IPS-20b (cell line): ENCODE results near the gene CDC45.
"Not testable (repeated sequence)": the region's sequence is repeated elsewhere in the genome, so short reads cannot be mapped to it uniquely, and the experiment has no call there.

Experiments used
- H3K27ac ChIP-seq: one replicate; pipeline ENCODE4 v1.5.1; 2013; ENCODE audit warnings: low read length
- H3K27me3 ChIP-seq: 2 replicates; pipeline ENCODE4 v1.6.1; 2013; ENCODE audit warnings: mild to moderate bottlenecking, low read length, inconsistent platforms; ENCODE audit not compliant: insufficient read depth
- H3K36me3 ChIP-seq: 2 replicates; pipeline ENCODE4 v1.6.1; 2013; ENCODE audit warnings: low read depth, mild to moderate bottlenecking, inconsistent platforms, low read length, moderate library complexity; ENCODE audit not compliant: insufficient read depth
- H3K4me1 ChIP-seq: 2 replicates; pipeline ENCODE4 v1.6.1; 2013; ENCODE audit warnings: mild to moderate bottlenecking, control low read depth, inconsistent platforms, low read length, moderate library complexity; ENCODE audit not compliant: insufficient read depth
- H3K4me3 ChIP-seq: 2 replicates; pipeline ENCODE4 v1.5.1; 2013; ENCODE audit warnings: mild to moderate bottlenecking, low read length, inconsistent platforms
- H3K9ac ChIP-seq: 2 replicates; pipeline ENCODE4 v1.6.1; 2013; ENCODE audit warnings: low read depth, mild to moderate bottlenecking, inconsistent platforms, low read length, moderate library complexity
- H3K9me3 ChIP-seq: 2 replicates; pipeline ENCODE4 v1.6.1; 2013; ENCODE audit warnings: mild to moderate bottlenecking, low read depth, low read length, inconsistent platforms; ENCODE audit not compliant: insufficient read depth

Gene CDC45

GRCh38 chr22:19479355-19480172 lies at the start of gene CDC45:
CDC45 (plus strand) TSS chr22:19479920; CDS start chr22:19479969, 49 bp downstream.
- H3K27ac ChIP-seq = peak within 1 kb of the TSS; percentile 99
- H3K4me1 ChIP-seq = no peaks in the 10 kb centered on the region
- H3K36me3 ChIP-seq = peaks cover 42% of the 10 kb centered on the region
- H3K9me3 ChIP-seq = no peaks in the 10 kb centered on the region
- H3K27me3 ChIP-seq = no peaks in the 10 kb centered on the region
- peak within 1 kb of the TSS; percentile 96 for H3K9ac ChIP-seq
- H3K4me3 ChIP-seq = peak within 1 kb of the TSS; percentile 83

- no peaks in the 10 kb centered on the region for H3K9me3 ChIP-seq
- H3K9ac ChIP-seq = peak overlapping the region; percentile 92
- H3K27me3 ChIP-seq = no peaks in the 10 kb centered on the region
- H3K4me1 ChIP-seq = peaks cover 8% of the 10 kb centered on the region; the same call in 1 of the 2 replicates
- H3K36me3 ChIP-seq = peaks cover 20% of the 10 kb centered on the region; the same call in 1 of the 2 replicates
- H3K4me3 ChIP-seq = peak overlapping the region; percentile 98
- no peak overlapping the region for H3K27ac ChIP-seq
Measured at GRCh38 chr22:19429950-19430889, 49.5 kb upstream of the CDC45 start.

- Histone ChIP-seq H3K9me3 (no peaks in the 10 kb centered on the region), H3K4me3 (peak overlapping the region; percentile 98), H3K9ac (peak overlapping the region; percentile 92), H3K4me1 (peaks cover 8% of the 10 kb centered on the region; the same call in 1 of the 2 replicates), H3K27me3 (no peaks in the 10 kb centered on the region), H3K27ac (peak overlapping the region; percentile 70), H3K36me3 (peaks cover 28% of the 10 kb centered on the region; the same call in 1 of the 2 replicates)
Measured at GRCh38 chr22:19430890-19431541, 48.7 kb upstream of the CDC45 start.

GRCh38 chr22:19431649-19432132 lies 48.0 kb upstream of the CDC45 start, which contains the start of gene HIRA:
HIRA (minus strand) TSS chr22:19431733; CDS start chr22:19431476, 257 bp downstream.
- peak within 1 kb of the TSS; percentile 94 for H3K9ac ChIP-seq
- H3K9me3 ChIP-seq = no peaks in the 10 kb centered on the region
- no peaks in the 10 kb centered on the region for H3K27me3 ChIP-seq
- peaks cover 31% of the 10 kb centered on the region; the same call in 1 of the 2 replicates for H3K36me3 ChIP-seq
- peak within 1 kb of the TSS; percentile 70 for H3K27ac ChIP-seq
- H3K4me3 ChIP-seq = peak within 1 kb of the TSS; percentile 98
- H3K4me1 ChIP-seq = peaks cover 8% of the 10 kb centered on the region; the same call in 1 of the 2 replicates

GRCh38 chr22:19432133-19432851 lies 47.4 kb upstream of the CDC45 start, which contains the start of gene MRPL40:
MRPL40 (plus strand) TSS chr22:19432545; CDS start chr22:19432555, 10 bp downstream.
- Histone ChIP-seq H3K4me1 (peaks cover 8% of the 10 kb centered on the region; the same call in 1 of the 2 replicates), H3K36me3 (peaks cover 32% of the 10 kb centered on the region; the same call in 1 of the 2 replicates), H3K9me3 (no peaks in the 10 kb centered on the region), H3K27ac (peak within 1 kb of the TSS; percentile 50), H3K4me3 (peak within 1 kb of the TSS; percentile 81), H3K9ac (peak within 1 kb of the TSS; percentile 94), H3K27me3 (no peaks in the 10 kb centered on the region)

- Histone ChIP-seq H3K9me3 (no peaks in the 10 kb centered on the region), H3K36me3 (peaks cover 23% of the 10 kb centered on the region; the same call in 1 of the 2 replicates)
Measured at GRCh38 chr22:19434401-19434800, 45.3 kb upstream of the CDC45 start.

GRCh38 chr22:19434829-19435580 lies 44.7 kb upstream of the CDC45 start:
- no peaks in the 10 kb centered on the region for H3K27me3 ChIP-seq
- H3K4me1 ChIP-seq = peaks cover 4% of the 10 kb centered on the region; the same call in 1 of the 2 replicates
- H3K36me3 ChIP-seq = peaks cover 21% of the 10 kb centered on the region; the same call in 1 of the 2 replicates
- H3K9me3 ChIP-seq = no peaks in the 10 kb centered on the region
- H3K27ac ChIP-seq = no peak overlapping the region
- no peak overlapping the region for H3K4me3 ChIP-seq
- H3K9ac ChIP-seq = no peak overlapping the region

More at GRCh38 chr22:19434401-19434800, 45.3 kb upstream of the CDC45 start:
- no peaks in the 10 kb centered on the region for H3K27me3 ChIP-seq
- no peak overlapping the region for H3K4me3 ChIP-seq
- no peak overlapping the region for H3K27ac ChIP-seq
- H3K4me1 ChIP-seq = peaks cover 8% of the 10 kb centered on the region; the same call in 1 of the 2 replicates
- no peak overlapping the region for H3K9ac ChIP-seq

- not testable (repeated sequence) for H3K9ac ChIP-seq, H3K4me1 ChIP-seq, H3K27ac ChIP-seq, H3K9me3 ChIP-seq, H3K27me3 ChIP-seq, H3K4me3 ChIP-seq
- H3K36me3 ChIP-seq = peaks cover 20% of the 10 kb centered on the region; the same call in 1 of the 2 replicates
Measured at GRCh38 chr22:19436444-19437161, 43.1 kb upstream of the CDC45 start.

GRCh38 chr22:19438298-19438697 lies 41.4 kb upstream of the CDC45 start:
- H3K27me3 ChIP-seq = no peaks in the 10 kb centered on the region
- no peak overlapping the region for H3K9ac ChIP-seq
- no peak overlapping the region for H3K4me3 ChIP-seq
- H3K27ac ChIP-seq = no peak overlapping the region
- H3K9me3 ChIP-seq = no peaks in the 10 kb centered on the region
- H3K4me1 ChIP-seq = no peaks in the 10 kb centered on the region
- H3K36me3 ChIP-seq = peaks cover 23% of the 10 kb centered on the region
